ENCODE results near the gene DDX43.

DNA sequence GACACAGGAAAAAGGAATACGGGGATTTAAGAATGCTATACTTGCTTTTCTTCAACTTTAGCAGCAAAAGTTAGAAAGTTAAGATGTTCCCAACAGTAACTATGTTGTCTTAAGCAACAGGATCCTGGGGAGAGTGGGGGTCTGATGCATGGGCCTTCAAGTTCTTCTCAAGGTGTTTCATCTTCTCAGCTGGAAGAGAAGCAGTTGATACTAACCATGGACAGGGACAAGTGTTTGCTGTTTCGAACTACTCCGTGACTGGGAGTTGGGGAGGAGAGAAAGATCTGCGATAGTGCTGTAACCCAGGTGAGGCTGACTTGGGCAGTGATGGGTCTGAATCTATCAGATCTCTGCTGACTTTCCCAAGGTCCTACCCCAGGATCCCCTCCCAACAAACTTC is 26.0 kb upstream of the DDX43 start:
- TF ChIP-seq, protein P1, sequence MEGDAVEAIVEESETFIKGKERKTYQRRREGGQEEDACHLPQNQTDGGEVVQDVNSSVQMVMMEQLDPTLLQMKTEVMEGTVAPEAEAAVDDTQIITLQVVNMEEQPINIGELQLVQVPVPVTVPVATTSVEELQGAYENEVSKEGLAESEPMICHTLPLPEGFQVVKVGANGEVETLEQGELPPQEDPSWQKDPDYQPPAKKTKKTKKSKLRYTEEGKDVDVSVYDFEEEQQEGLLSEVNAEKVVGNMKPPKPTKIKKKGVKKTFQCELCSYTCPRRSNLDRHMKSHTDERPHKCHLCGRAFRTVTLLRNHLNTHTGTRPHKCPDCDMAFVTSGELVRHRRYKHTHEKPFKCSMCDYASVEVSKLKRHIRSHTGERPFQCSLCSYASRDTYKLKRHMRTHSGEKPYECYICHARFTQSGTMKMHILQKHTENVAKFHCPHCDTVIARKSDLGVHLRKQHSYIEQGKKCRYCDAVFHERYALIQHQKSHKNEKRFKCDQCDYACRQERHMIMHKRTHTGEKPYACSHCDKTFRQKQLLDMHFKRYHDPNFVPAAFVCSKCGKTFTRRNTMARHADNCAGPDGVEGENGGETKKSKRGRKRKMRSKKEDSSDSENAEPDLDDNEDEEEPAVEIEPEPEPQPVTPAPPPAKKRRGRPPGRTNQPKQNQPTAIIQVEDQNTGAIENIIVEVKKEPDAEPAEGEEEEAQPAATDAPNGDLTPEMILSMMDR (IDR thresholded peaks at IDR 0.05; ENCODE audit: low read length), result no peak
- TF ChIP-seq EZH2 (IDR thresholded peaks at IDR 0.05; ENCODE audit: borderline replicate concordance, low read length), result no peak

All from OCI-LY1 (cell line).